ENCODE data around the gene CWC27. TPM values are rescaled to one million over a fixed set of nuclear protein-coding genes. Genes with fewer than 3 reads are reported as not detected.
"Not testable (repeated sequence)": the region's sequence is repeated elsewhere in the genome, so short reads cannot be mapped to it uniquely, and the experiment has no call there.

The CWC27 gene
- polyA plus RNA-seq, 3 donors: 44.1 to 47.6 (median 45.9) TPM

- no peak for DNase-seq (ENCODE audit: low read depth in 3 of 3, low spot score in 2 of 3)
Observed at GRCh38 chr5:64900618-64901017, 131.9 kb downstream of the CWC27 start.

GRCh38 chr5:64907399-64907798 is 138.7 kb downstream of the CWC27 start:
- not testable (repeated sequence) for DNase-seq (ENCODE audit: low read depth in 3 of 3, low spot score in 2 of 3)

- no peak for DNase-seq (ENCODE audit: low read depth in 3 of 3, low spot score in 2 of 3)
Observed at GRCh38 chr5:64914396-64914795, 145.7 kb downstream of the CWC27 start.

GRCh38 chr5:64918083-64918482 is 149.4 kb downstream of the CWC27 start:
- DNase-seq (ENCODE audit: low read depth in 3 of 3, low spot score in 2 of 3): no peak

- DNase-seq (ENCODE audit: low read depth in 3 of 3, low spot score in 2 of 3): no peak
Observed at GRCh38 chr5:64921386-64921785, 152.7 kb downstream of the CWC27 start.

- DNase-seq (ENCODE audit: low read depth in 3 of 3, low spot score in 2 of 3): no peak
Observed at GRCh38 chr5:64923151-64923685, 154.5 kb downstream of the CWC27 start.

- DNase-seq (ENCODE audit: low read depth in 3 of 3, low spot score in 2 of 3): no peak
Observed at GRCh38 chr5:64925123-64925522, 156.4 kb downstream of the CWC27 start.

GRCh38 chr5:64929833-64930232 is 161.1 kb downstream of the CWC27 start:
- no peak for DNase-seq (ENCODE audit: low read depth in 3 of 3, low spot score in 2 of 3)

- no peak for DNase-seq (ENCODE audit: low read depth in 3 of 3, low spot score in 2 of 3)
Observed at GRCh38 chr5:64930672-64931318, 162.1 kb downstream of the CWC27 start.

GRCh38 chr5:64939422-64939771 is 170.7 kb downstream of the CWC27 start:
- not testable (repeated sequence) for DNase-seq (ENCODE audit: low read depth in 3 of 3, low spot score in 2 of 3)

- DNase-seq (ENCODE audit: low read depth in 3 of 3, low spot score in 2 of 3): no peak
Observed at GRCh38 chr5:64939772-64940510, 171.2 kb downstream of the CWC27 start.

- DNase-seq (ENCODE audit: low read depth in 3 of 3, low spot score in 2 of 3): no peak
Observed at GRCh38 chr5:64942460-64942859, 173.7 kb downstream of the CWC27 start.

- no peak for DNase-seq (ENCODE audit: low read depth in 3 of 3, low spot score in 2 of 3)
Observed at GRCh38 chr5:64944868-64945267, 176.1 kb downstream of the CWC27 start.

GRCh38 chr5:64947031-64947430 is 178.3 kb downstream of the CWC27 start:
- DNase-seq (ENCODE audit: low read depth in 3 of 3, low spot score in 2 of 3): peak in 2 of 3 donors; percentile 8 to 21

GRCh38 chr5:64947801-64948200 is 179.1 kb downstream of the CWC27 start:
- no peak for DNase-seq (ENCODE audit: low read depth in 3 of 3, low spot score in 2 of 3)

GRCh38 chr5:64949331-64949730 is 180.6 kb downstream of the CWC27 start:
- DNase-seq (ENCODE audit: low read depth in 3 of 3, low spot score in 2 of 3): no peak

- DNase-seq (ENCODE audit: low read depth in 3 of 3, low spot score in 2 of 3): no peak
Observed at GRCh38 chr5:64952951-64953673, 184.4 kb downstream of the CWC27 start.

GRCh38 chr5:64954518-64954917 is 185.8 kb downstream of the CWC27 start:
- DNase-seq (ENCODE audit: low read depth in 3 of 3, low spot score in 2 of 3): no peak

- no peak for DNase-seq (ENCODE audit: low read depth in 3 of 3, low spot score in 2 of 3)
Observed at GRCh38 chr5:64958757-64959391, 190.1 kb downstream of the CWC27 start.

- DNase-seq (ENCODE audit: low read depth in 3 of 3, low spot score in 2 of 3): no peak
Observed at GRCh38 chr5:64963278-64963677, 194.5 kb downstream of the CWC27 start.

- no peak for DNase-seq (ENCODE audit: low read depth in 3 of 3, low spot score in 2 of 3)
Observed at GRCh38 chr5:64968591-64969110, 199.9 kb downstream of the CWC27 start.

Measured in right renal cortex interstitium (tissue), 3 donors.